Hematopoietic multipotent progenitor cell treated with erythropoietin and hydrocortisone succinate and interleukin-3 and kit ligand, for 4 days (in vitro differentiated cells): ENCODE data around the gene TRIO.

ENCODE experiments used
- DNase-seq: peaks from one replicate; pipeline ENCODE4 v3.0.0-alpha.2; 2015

Gene TRIO

GRCh38 chr5:14148890-14149671, 5.9 kb downstream of the TRIO start:
- DNase-seq, result no peak

- DNase-seq, result no peak
Measured at GRCh38 chr5:14149672-14150274, 6.6 kb downstream of the TRIO start.

GRCh38 chr5:14151416-14151815, 8.3 kb downstream of the TRIO start:
- no peak for DNase-seq

- DNase-seq, result no peak
Measured at GRCh38 chr5:14153071-14153864, 10.1 kb downstream of the TRIO start.

- peak; percentile 54 for DNase-seq
Measured at GRCh38 chr5:14153932-14154731, 11.0 kb downstream of the TRIO start.

GRCh38 chr5:14155075-14155474, 11.9 kb downstream of the TRIO start:
- DNase-seq, result peak; percentile 65

- DNase-seq, result no peak
Measured at GRCh38 chr5:14155739-14156138, 12.6 kb downstream of the TRIO start.

- no peak for DNase-seq
Measured at GRCh38 chr5:14156290-14156649, 13.1 kb downstream of the TRIO start.

- DNase-seq, result peak; percentile 83
Measured at GRCh38 chr5:14156650-14157492, 13.7 kb downstream of the TRIO start.

GRCh38 chr5:14157493-14157782, 14.3 kb downstream of the TRIO start:
- no peak for DNase-seq

GRCh38 chr5:14158890-14159666, 15.9 kb downstream of the TRIO start:
- DNase-seq, result no peak

GRCh38 chr5:14161825-14162556, 18.8 kb downstream of the TRIO start:
- peak; percentile 37 for DNase-seq

- DNase-seq, result no peak
Measured at GRCh38 chr5:14164164-14165163, 21.3 kb downstream of the TRIO start.

GRCh38 chr5:14165375-14166106, 22.4 kb downstream of the TRIO start:
- no peak for DNase-seq

- no peak for DNase-seq
Measured at GRCh38 chr5:14166437-14166836, 23.3 kb downstream of the TRIO start.

- DNase-seq, result no peak
Measured at GRCh38 chr5:14167211-14167845, 24.2 kb downstream of the TRIO start.

GRCh38 chr5:14168144-14168792, 25.1 kb downstream of the TRIO start:
- DNase-seq, result peak; percentile 66
